SU-DHL-6 (cell line): ENCODE data around the gene SCNM1.

ENCODE experiments used
- H2AFZ ChIP-seq: fragments of 200-600 bp; sonication (generic); 2 replicates; pipeline ENCODE4 v1.6.1; 2014; ENCODE audit warnings: low read depth, mild to moderate bottlenecking, moderate library complexity, mixed read lengths, antibody characterized with exemption, low read length; ENCODE audit not compliant: severe bottlenecking
- H3F3A ChIP-seq: fragments of 200-600 bp; shearing (Covaris generic); 2 replicates; pipeline ENCODE4 v1.6.0; 2016; ENCODE audit warnings: antibody characterized with exemption, mild to moderate bottlenecking; ENCODE audit not compliant: insufficient read depth
- H3K27ac ChIP-seq: fragments of 200-600 bp; sonication (generic); 2 replicates; pipeline ENCODE4 v1.5.1; 2016; ENCODE audit warnings: low read depth, mild to moderate bottlenecking, low read length, moderate library complexity, mixed read lengths
- H3K27me3 ChIP-seq: fragments of 200-600 bp; sonication (generic), shearing (Covaris generic); 2 replicates; pipeline ENCODE4 v1.6.0; 2014; ENCODE audit warnings: mild to moderate bottlenecking, low read length
- H3K36me3 ChIP-seq: fragments of 200-600 bp; sonication (generic); 2 replicates; pipeline ENCODE4 v1.6.1; 2014; ENCODE audit warnings: mild to moderate bottlenecking, low read length, mixed read lengths
- H3K4me2 ChIP-seq: fragments of 300-600, 200-600 bp; shearing (Covaris generic), sonication (generic); 2 replicates; pipeline ENCODE4 v1.6.0; 2014; ENCODE audit warnings: low read length, low read depth, mild to moderate bottlenecking; ENCODE audit not compliant: poor library complexity, severe bottlenecking
- H3K4me3 ChIP-seq: fragments of 200-600 bp; sonication (generic); 2 replicates; pipeline ENCODE4 v1.5.1; 2014; ENCODE audit warnings: antibody characterized with exemption, low read length, mild to moderate bottlenecking, mixed read lengths; ENCODE audit not compliant: insufficient read depth, poor library complexity, severe bottlenecking
- H3K79me2 ChIP-seq: fragments of 200-600 bp; sonication (generic); 2 replicates; pipeline ENCODE4 v1.6.1; 2014; ENCODE audit warnings: mild to moderate bottlenecking, low read length, moderate library complexity; ENCODE audit not compliant: insufficient read depth
- H3K9ac ChIP-seq: fragments of 200-600 bp; sonication (generic); 2 replicates; pipeline ENCODE4 v1.7.0; 2014; ENCODE audit warnings: mild to moderate bottlenecking, low read length
- H3K9me2 ChIP-seq: fragments of 200-600 bp; sonication (generic); replicated peaks from 2 replicates; pipeline ENCODE4 v1.6.1; 2014; ENCODE audit warnings: low read length; ENCODE audit not compliant: insufficient read depth
- H3K9me3 ChIP-seq: fragments of 200-600 bp; sonication (generic); 2 replicates; pipeline ENCODE4 v1.6.1; 2014; ENCODE audit warnings: low read length, mixed read lengths; ENCODE audit not compliant: insufficient read depth
- H4K20me1 ChIP-seq: fragments of 200-600 bp; sonication (generic); 2 replicates; pipeline ENCODE4 v1.6.1; 2014; ENCODE audit warnings: low read depth, mild to moderate bottlenecking, antibody characterized with exemption, low read length, moderate library complexity, mixed read lengths
- EZH2phosphoT487 ChIP-seq: fragments of 200-600 bp; sonication (generic), shearing (Covaris generic); conservative IDR thresholded peaks from 2 replicates; pipeline ENCODE4 v1.6.1; 2018; ENCODE audit warnings: mild to moderate bottlenecking, antibody characterized with exemption, low read length, moderate library complexity, mixed read lengths
- TF ChIP-seq, protein P1 (sequence below): fragments of 200-600 bp; sonication (generic); IDR thresholded peaks from one replicate; pipeline ENCODE4 v1.5.1; 2017; ENCODE audit warnings: antibody characterized with exemption, mild to moderate bottlenecking, low read length, moderate library complexity; ENCODE audit not compliant: insufficient read depth, poor library complexity, severe bottlenecking

The SCNM1 gene

DNA sequence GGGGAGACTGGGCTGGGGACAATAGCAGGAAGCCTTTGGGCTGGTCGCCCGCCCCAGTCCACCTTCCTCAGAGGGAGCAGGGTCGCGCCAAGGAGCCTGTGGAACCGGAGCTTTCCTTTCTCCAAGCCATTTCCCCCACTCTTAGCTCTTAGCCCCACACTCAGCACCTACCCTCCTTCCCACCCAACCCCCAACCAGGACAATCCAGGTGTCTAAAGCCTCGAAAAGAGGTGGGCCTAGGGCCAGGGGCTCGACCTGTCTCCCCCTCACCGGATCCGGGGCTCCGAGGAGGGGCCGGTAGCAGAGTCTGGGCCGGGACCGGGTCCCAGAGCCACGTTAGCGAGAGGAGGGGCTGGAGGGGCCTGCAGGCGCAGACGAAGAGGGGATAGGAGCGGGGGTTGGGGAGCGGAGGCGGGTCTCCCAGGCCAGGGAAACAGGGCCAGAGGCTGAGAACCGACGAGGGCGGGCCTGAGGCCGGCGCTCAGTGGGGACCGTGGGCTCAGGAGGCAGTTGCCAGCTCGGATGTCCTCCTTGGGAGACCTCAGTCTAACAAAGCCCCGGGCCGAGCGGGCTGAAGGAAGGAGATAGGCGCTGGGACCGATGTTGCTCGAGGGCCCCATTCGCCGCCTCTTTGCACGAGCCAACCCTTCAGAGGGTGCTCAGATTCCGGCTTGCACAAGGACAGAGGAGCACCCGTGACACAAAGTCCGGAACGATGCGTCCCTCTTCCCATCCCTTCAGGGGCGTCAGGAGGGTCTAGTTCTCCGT is 20.5 kb upstream of the SCNM1 start:
- H3K4me3 ChIP-seq: no peak overlapping the region
- H3K79me2 ChIP-seq: no peaks in the 10 kb centered on the region
- no peaks in the 10 kb centered on the region for H3K9me3 ChIP-seq
- no peaks in the 10 kb centered on the region for H3F3A ChIP-seq
- H4K20me1 ChIP-seq: no peaks in the 10 kb centered on the region
- H2AFZ ChIP-seq: no peak overlapping the region
- no peak for TF ChIP-seq EZH2phosphoT487
- TF ChIP-seq, protein P1, sequence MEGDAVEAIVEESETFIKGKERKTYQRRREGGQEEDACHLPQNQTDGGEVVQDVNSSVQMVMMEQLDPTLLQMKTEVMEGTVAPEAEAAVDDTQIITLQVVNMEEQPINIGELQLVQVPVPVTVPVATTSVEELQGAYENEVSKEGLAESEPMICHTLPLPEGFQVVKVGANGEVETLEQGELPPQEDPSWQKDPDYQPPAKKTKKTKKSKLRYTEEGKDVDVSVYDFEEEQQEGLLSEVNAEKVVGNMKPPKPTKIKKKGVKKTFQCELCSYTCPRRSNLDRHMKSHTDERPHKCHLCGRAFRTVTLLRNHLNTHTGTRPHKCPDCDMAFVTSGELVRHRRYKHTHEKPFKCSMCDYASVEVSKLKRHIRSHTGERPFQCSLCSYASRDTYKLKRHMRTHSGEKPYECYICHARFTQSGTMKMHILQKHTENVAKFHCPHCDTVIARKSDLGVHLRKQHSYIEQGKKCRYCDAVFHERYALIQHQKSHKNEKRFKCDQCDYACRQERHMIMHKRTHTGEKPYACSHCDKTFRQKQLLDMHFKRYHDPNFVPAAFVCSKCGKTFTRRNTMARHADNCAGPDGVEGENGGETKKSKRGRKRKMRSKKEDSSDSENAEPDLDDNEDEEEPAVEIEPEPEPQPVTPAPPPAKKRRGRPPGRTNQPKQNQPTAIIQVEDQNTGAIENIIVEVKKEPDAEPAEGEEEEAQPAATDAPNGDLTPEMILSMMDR: no peak
- no peaks in the 10 kb centered on the region for H3K27me3 ChIP-seq
- no peaks in the 10 kb centered on the region for H3K9me2 ChIP-seq
- H3K9ac ChIP-seq: no peak overlapping the region
- H3K4me2 ChIP-seq: peak overlapping the region; percentile 90
- no peaks in the 10 kb centered on the region for H3K36me3 ChIP-seq
- H3K27ac ChIP-seq: no peak overlapping the region

DNA sequence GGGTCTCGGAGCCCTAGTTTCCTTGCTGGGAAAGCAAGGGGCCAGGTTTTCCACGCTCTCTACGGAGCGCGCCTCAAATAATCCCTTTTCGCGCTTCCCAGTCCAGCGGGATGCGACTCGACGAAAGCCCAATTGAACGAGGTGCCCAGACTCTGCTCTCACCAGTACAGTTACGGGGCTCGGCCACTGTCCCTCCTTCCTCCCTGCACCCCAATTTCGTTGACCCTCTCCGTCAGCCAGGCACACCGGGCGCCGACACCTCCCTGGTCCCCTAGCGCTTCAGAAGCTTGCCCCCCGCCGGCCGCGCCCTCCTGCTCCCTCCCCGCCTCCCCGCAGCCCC is 19.9 kb upstream of the SCNM1 start:
- Histone ChIP-seq H3K4me3 (peak overlapping the region; percentile 81), H2AFZ (peak overlapping the region; percentile 95), H3K9me2 (no peaks in the 10 kb centered on the region), H3K4me2 (peak overlapping the region; percentile 90), H3K79me2 (no peaks in the 10 kb centered on the region), H3K27ac (no peak overlapping the region), H3K9ac (peak overlapping the region; percentile 41), H3K27me3 (no peaks in the 10 kb centered on the region), H3K9me3 (no peaks in the 10 kb centered on the region), H3F3A (no peaks in the 10 kb centered on the region), H4K20me1 (no peaks in the 10 kb centered on the region), H3K36me3 (no peaks in the 10 kb centered on the region)
- TF ChIP-seq, protein P1: no peak
- no peak for TF ChIP-seq EZH2phosphoT487

DNA sequence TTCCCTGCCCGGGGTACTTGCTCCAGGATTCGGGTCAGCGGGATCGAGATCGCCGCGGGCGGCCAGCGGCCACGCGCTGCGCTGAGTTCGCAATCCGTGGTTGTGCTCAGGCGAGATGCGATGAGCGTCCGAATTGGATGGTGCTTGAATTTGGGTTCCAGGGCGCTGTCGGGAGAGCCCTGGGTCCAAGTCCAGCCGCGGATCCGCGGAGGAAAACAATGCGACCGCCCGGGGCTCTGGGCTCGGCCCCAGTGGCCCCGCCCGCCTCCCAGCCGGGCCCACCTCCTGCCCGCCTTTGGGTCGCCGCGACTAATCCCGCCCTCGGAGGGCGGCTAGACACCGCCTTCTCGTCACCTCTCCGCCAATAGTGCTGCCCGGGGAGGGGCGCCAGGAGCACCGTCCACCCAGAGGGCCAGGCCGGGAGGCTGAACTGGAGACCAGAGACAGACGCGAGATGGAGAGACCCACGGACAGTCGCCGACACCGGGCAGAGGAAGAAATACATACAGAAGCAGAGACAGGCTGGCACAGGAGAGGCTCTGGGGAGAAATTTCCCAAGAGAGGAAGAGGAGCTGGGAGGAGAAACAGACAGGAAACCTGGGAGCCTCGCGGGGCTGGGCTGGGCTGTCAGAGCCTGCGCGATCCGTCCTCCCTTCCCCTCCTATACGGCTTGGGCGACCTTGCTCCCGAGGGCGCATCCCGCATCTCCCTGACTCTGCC is 19.4 kb upstream of the SCNM1 start, which contains the start of gene SEMA6C:
Gene SEMA6C (minus strand): TSS at position 220 of the 720 bp plus-strand sequence. CDS start 4,010 bp downstream, outside the sequence.
- Histone ChIP-seq H3K27me3 (no peaks in the 10 kb centered on the region), H4K20me1 (no peaks in the 10 kb centered on the region), H3K9me2 (no peaks in the 10 kb centered on the region), H3K9ac (peak within 1 kb of the TSS; percentile 41), H3K79me2 (no peaks in the 10 kb centered on the region), H3F3A (no peaks in the 10 kb centered on the region), H3K9me3 (no peaks in the 10 kb centered on the region), H2AFZ (peak within 1 kb of the TSS; percentile 95), H3K4me2 (peak within 1 kb of the TSS; percentile 90), H3K4me3 (peak within 1 kb of the TSS; percentile 81), H3K36me3 (no peaks in the 10 kb centered on the region), H3K27ac (no peak within 1 kb of the TSS)
- TF ChIP-seq, protein P1: no peak
- TF ChIP-seq EZH2phosphoT487: no peak
